Thyroid gland (tissue), 4 donors: ENCODE results near the gene PDE11A.

Experiments
- POLR2A ChIP-seq, 2 donors: fragments of 450-650 bp; IDR thresholded peaks; one replicate each; pipeline ENCODE4 v1.6.1; 2017; ENCODE audit warnings: antibody characterized with exemption in 2 of 2, mild to moderate bottlenecking in 2 of 2, moderate library complexity in 1 of 2
- TF ChIP-seq, protein P1 (sequence below), 6 experiments: fragments of 200-600 bp in 3 of 6; fragments of 450-650 bp in 3 of 6; sonication (generic) in 3 of 6; IDR thresholded peaks; one replicate each; pipeline ENCODE4 v1.5.1; 2016 to 2019; ENCODE audit warnings: antibody characterized with exemption in 6 of 6, mild to moderate bottlenecking in 2 of 6, inconsistent platforms in 1 of 6, moderate library complexity in 1 of 6

DNA sequence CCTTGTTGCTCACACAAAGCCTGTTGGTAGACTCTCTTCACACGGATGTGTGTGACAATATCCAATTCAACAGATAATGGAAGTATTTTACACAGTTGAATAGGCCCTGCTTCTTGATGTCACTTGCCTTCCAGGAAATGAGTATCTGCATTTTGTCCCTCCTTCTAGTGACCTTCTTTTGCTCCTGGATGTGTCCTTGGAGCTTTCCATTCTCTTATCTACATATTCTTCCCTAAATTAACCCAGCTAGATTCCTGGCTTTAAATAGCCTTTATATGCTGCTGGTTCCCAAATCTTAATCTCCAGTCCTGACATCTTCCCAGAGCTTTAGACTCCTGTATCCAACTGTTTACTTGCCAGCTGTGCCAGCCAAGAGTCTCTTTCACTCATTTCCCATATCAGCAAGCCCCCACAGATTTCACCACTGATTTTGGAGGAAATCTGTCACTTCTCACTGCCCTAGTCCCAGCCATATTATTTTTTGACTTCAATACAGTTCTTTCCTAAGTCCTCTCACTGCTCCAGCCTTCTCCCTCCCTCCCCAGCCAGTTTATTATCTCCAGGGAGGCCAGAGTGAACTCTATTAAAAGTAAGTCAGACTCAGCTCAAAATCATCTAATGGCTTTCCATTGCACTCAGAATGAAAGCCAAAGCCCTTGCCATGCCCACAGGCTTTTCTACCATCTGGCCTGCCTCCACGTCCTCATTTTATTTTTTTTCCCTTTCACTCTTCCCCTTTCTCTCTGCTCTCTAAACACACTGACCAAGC lies 170.0 kb downstream of the PDE11A start:
- TF ChIP-seq POLR2A (IDR thresholded peaks at IDR 0.05) = no peak
- TF ChIP-seq, protein P1, sequence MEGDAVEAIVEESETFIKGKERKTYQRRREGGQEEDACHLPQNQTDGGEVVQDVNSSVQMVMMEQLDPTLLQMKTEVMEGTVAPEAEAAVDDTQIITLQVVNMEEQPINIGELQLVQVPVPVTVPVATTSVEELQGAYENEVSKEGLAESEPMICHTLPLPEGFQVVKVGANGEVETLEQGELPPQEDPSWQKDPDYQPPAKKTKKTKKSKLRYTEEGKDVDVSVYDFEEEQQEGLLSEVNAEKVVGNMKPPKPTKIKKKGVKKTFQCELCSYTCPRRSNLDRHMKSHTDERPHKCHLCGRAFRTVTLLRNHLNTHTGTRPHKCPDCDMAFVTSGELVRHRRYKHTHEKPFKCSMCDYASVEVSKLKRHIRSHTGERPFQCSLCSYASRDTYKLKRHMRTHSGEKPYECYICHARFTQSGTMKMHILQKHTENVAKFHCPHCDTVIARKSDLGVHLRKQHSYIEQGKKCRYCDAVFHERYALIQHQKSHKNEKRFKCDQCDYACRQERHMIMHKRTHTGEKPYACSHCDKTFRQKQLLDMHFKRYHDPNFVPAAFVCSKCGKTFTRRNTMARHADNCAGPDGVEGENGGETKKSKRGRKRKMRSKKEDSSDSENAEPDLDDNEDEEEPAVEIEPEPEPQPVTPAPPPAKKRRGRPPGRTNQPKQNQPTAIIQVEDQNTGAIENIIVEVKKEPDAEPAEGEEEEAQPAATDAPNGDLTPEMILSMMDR (IDR thresholded peaks at IDR 0.05) = no peak
